Prostate gland (tissue), 2 donors: ENCODE measurements around the gene PFN3.

Experiments used
- CTCF ChIP-seq, 4 experiments: fragments of 200-600 bp in 2 of 4; fragments of 450-650 bp in 2 of 4; sonication (generic) in 2 of 4; IDR thresholded peaks; 1 replicate in 3 of 4; 2 replicates in 1 of 4; pipeline ENCODE4 v1.5.1; 2016 to 2019; ENCODE audit warnings: antibody characterized with exemption in 4 of 4, mild to moderate bottlenecking in 2 of 4, moderate library complexity in 2 of 4
- POLR2A ChIP-seq: fragments of 450-650 bp; IDR thresholded peaks from one replicate; pipeline ENCODE4 v1.6.1; 2016; ENCODE audit warnings: antibody characterized with exemption, mild to moderate bottlenecking

- no peak for TF ChIP-seq CTCF (IDR thresholded peaks at IDR 0.05)
- no peak for TF ChIP-seq POLR2A
Observed at GRCh38 chr5:177365845-177366527, 34.5 kb downstream of the PFN3 start.
